ENCODE measurements around the gene SLC25A22.

DNA sequence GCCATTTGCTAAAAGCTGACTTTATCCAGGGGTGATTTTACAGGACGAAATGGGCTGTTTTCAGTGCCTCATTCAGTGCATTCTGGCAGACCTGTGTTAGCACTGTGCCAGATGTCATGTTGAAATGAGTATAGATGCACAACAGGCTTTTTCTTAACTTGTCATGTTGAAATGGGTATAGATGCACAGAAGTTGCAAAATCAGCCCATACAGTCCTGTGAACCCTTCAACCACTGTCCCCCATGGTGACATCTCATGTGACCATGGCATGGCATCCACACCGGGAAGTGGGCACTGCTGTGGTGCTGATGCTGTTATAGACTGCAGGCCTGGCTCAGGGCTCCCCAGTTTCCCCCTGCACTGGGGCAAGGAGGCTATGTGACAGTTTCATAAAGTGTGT is 48.4 kb downstream of the SLC25A22 start:
- TF ChIP-seq, protein P1, sequence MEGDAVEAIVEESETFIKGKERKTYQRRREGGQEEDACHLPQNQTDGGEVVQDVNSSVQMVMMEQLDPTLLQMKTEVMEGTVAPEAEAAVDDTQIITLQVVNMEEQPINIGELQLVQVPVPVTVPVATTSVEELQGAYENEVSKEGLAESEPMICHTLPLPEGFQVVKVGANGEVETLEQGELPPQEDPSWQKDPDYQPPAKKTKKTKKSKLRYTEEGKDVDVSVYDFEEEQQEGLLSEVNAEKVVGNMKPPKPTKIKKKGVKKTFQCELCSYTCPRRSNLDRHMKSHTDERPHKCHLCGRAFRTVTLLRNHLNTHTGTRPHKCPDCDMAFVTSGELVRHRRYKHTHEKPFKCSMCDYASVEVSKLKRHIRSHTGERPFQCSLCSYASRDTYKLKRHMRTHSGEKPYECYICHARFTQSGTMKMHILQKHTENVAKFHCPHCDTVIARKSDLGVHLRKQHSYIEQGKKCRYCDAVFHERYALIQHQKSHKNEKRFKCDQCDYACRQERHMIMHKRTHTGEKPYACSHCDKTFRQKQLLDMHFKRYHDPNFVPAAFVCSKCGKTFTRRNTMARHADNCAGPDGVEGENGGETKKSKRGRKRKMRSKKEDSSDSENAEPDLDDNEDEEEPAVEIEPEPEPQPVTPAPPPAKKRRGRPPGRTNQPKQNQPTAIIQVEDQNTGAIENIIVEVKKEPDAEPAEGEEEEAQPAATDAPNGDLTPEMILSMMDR (IDR thresholded peaks at IDR 0.05; ENCODE audit: insufficient read depth, low read length, poor library complexity, severe bottlenecking) = no peak
- TF ChIP-seq EZH2phosphoT487 (conservative IDR thresholded peaks at IDR 0.05; ENCODE audit: low read length) = no peak
